Measurements from ENCODE around the gene CTNNA2. TPM values are rescaled to one million over a fixed set of nuclear protein-coding genes. Genes with fewer than 3 reads are reported as not detected.

CTNNA2 gene
- total RNA-seq, 5 donors from 2014 or later (not counting 1 experiment from before 2014, with no cell fraction given): not detected

DNA sequence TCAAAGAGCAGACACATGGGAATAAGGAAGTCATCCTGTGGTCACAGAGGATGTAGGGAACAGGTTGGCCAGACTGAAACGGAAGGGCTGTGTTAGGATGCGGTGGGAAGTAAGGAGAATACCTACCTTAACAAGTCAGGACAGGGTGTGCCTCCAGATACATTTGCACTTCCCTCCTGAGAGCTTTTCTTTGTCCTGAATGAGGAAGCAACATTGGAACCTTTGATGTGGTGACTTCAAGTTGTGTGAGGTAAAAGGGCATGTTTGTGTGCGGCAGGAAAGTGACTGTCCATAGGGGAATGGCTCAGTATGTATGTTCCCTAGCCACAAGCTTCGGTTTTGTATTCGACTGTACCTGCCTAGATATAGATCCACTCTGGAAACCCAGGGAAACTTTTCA lies 816.6 kb downstream of the CTNNA2 start:
- no peak overlapping the region for H3K4me3 ChIP-seq (ENCODE audit: control insufficient read depth in 1 of 2, extremely low read depth in 1 of 2, low read length in 1 of 2)
- H3K36me3 ChIP-seq (ENCODE audit: control insufficient read depth in 2 of 2, extremely low read depth in 1 of 2, insufficient read depth in 1 of 2, low read length in 1 of 2): no peaks in the 10 kb centered on the region
- no peaks in the 10 kb centered on the region for H3K4me1 ChIP-seq (ENCODE audit: control insufficient read depth in 1 of 2, extremely low read depth in 1 of 2, insufficient read depth in 2 of 2, low read length in 2 of 2)
- ChIA-PET CTCF (no interaction called here), POLR2A (no interaction called here)
- H3K9me3 ChIP-seq: no peaks in the 10 kb centered on the region
- no peak overlapping the region for H3K27ac ChIP-seq (ENCODE audit: low read length)
- Mint-ChIP-seq H3K27me3 (no peaks in the 10 kb centered on the region), H3K36me3 (no peaks in the 10 kb centered on the region), H3K4me3 (no peak overlapping the region), H3K9me3 (peaks cover 3 to 11% (median 7%) of the 10 kb centered on the region in 3 donors), H3K27ac (no peak overlapping the region), H3K4me1 (no peaks in the 10 kb centered on the region)
- 72% methylated on average over 2 of the region's 5 CpGs for WGBS (ENCODE audit: insufficient coverage)
- ATAC-seq (replicated peaks in 1 of 4) (no peak), DNase-seq (no peak)
- no peaks in the 10 kb centered on the region for H3K27me3 ChIP-seq (replicated peaks in 1 of 2; ENCODE audit: control insufficient read depth in 2 of 2, extremely low read depth in 1 of 2, insufficient read depth in 2 of 2, low read length in 1 of 2)

GRCh38 chr2:80330527-80331450 lies 817.9 kb downstream of the CTNNA2 start:
- H3K27me3 ChIP-seq (replicated peaks in 1 of 2; ENCODE audit: control insufficient read depth in 2 of 2, extremely low read depth in 1 of 2, insufficient read depth in 2 of 2, low read length in 1 of 2): no peaks in the 10 kb centered on the region
- Mint-ChIP-seq H3K4me3 (no peak overlapping the region), H3K27me3 (no peaks in the 10 kb centered on the region), H3K36me3 (no peaks in the 10 kb centered on the region), H3K9me3 (peaks cover 8 to 18% (median 13%) of the 10 kb centered on the region in 3 donors), H3K27ac (no peak overlapping the region), H3K4me1 (no peaks in the 10 kb centered on the region)
- H3K27ac ChIP-seq (ENCODE audit: low read length): no peak overlapping the region
- H3K9me3 ChIP-seq: no peaks in the 10 kb centered on the region
- H3K36me3 ChIP-seq (ENCODE audit: control insufficient read depth in 2 of 2, extremely low read depth in 1 of 2, insufficient read depth in 1 of 2, low read length in 1 of 2): no peaks in the 10 kb centered on the region
- H3K4me1 ChIP-seq (ENCODE audit: control insufficient read depth in 1 of 2, extremely low read depth in 1 of 2, insufficient read depth in 2 of 2, low read length in 2 of 2): no peaks in the 10 kb centered on the region
- H3K4me3 ChIP-seq (ENCODE audit: control insufficient read depth in 1 of 2, extremely low read depth in 1 of 2, low read length in 1 of 2): no peak overlapping the region
- ATAC-seq (replicated peaks in 1 of 4) (no peak), DNase-seq (no peak)
- POLR2A ChIA-PET: no interaction called here
- CTCF ChIA-PET: no interaction called here
- 87% methylated on average over 6 of the region's 14 CpGs for WGBS (ENCODE audit: insufficient coverage)

GRCh38 chr2:80333886-80334285 lies 821.0 kb downstream of the CTNNA2 start:
- H3K27me3 Mint-ChIP-seq: no peaks in the 10 kb centered on the region
- H3K4me1 Mint-ChIP-seq: no peaks in the 10 kb centered on the region
- peaks cover 12 to 26% (median 15%) of the 10 kb centered on the region in 3 donors for H3K9me3 Mint-ChIP-seq
- Histone ChIP-seq H3K4me1 (ENCODE audit: control insufficient read depth in 1 of 2, extremely low read depth in 1 of 2, insufficient read depth in 2 of 2, low read length in 2 of 2) (no peaks in the 10 kb centered on the region), H3K9me3 (no peaks in the 10 kb centered on the region), H3K27me3 (replicated peaks in 1 of 2; ENCODE audit: control insufficient read depth in 2 of 2, extremely low read depth in 1 of 2, insufficient read depth in 2 of 2, low read length in 1 of 2) (no peaks in the 10 kb centered on the region), H3K36me3 (ENCODE audit: control insufficient read depth in 2 of 2, extremely low read depth in 1 of 2, insufficient read depth in 1 of 2, low read length in 1 of 2) (no peaks in the 10 kb centered on the region), H3K27ac (ENCODE audit: low read length) (no peak overlapping the region), H3K4me3 (ENCODE audit: control insufficient read depth in 1 of 2, extremely low read depth in 1 of 2, low read length in 1 of 2) (no peak overlapping the region)
- POLR2A ChIA-PET: no interaction called here
- no peaks in the 10 kb centered on the region for H3K36me3 Mint-ChIP-seq
- DNase-seq (no peak), ATAC-seq (replicated peaks in 1 of 4) (no peak)
- H3K4me3 Mint-ChIP-seq: no peak overlapping the region
- H3K27ac Mint-ChIP-seq: no peak overlapping the region
- CTCF ChIA-PET: no interaction called here
- 88% methylated on average over 4 of the region's 5 CpGs for WGBS (ENCODE audit: insufficient coverage)

- ChIA-PET POLR2A (no interaction called here), CTCF (no interaction called here)
- no peak for ATAC-seq (replicated peaks in 1 of 4)
- Mint-ChIP-seq H3K27ac (no peak overlapping the region), H3K4me3 (no peak overlapping the region), H3K9me3 (peaks cover 12 to 22% (median 14%) of the 10 kb centered on the region in 3 donors), H3K4me1 (no peaks in the 10 kb centered on the region), H3K27me3 (no peaks in the 10 kb centered on the region), H3K36me3 (no peaks in the 10 kb centered on the region)
- H3K9me3 ChIP-seq: no peaks in the 10 kb centered on the region
- DNase-seq: no peak
- no peaks in the 10 kb centered on the region for H3K36me3 ChIP-seq (ENCODE audit: control insufficient read depth in 2 of 2, extremely low read depth in 1 of 2, insufficient read depth in 1 of 2, low read length in 1 of 2)
- no peaks in the 10 kb centered on the region for H3K4me1 ChIP-seq (ENCODE audit: control insufficient read depth in 1 of 2, extremely low read depth in 1 of 2, insufficient read depth in 2 of 2, low read length in 2 of 2)
- no peak overlapping the region for H3K4me3 ChIP-seq (ENCODE audit: control insufficient read depth in 1 of 2, extremely low read depth in 1 of 2, low read length in 1 of 2)
- H3K27ac ChIP-seq (ENCODE audit: low read length): no peak overlapping the region
- H3K27me3 ChIP-seq (replicated peaks in 1 of 2; ENCODE audit: control insufficient read depth in 2 of 2, extremely low read depth in 1 of 2, insufficient read depth in 2 of 2, low read length in 1 of 2): no peaks in the 10 kb centered on the region
- WGBS (ENCODE audit: insufficient coverage): no CpG with 5 or more reads among the region's 1 CpG
Measured at GRCh38 chr2:80335411-80335810, 822.6 kb downstream of the CTNNA2 start.

GRCh38 chr2:80338794-80339193 lies 825.9 kb downstream of the CTNNA2 start:
- no peak for DNase-seq
- POLR2A ChIA-PET: no interaction called here
- Mint-ChIP-seq H3K9me3 (peaks cover 9 to 19% (median 10%) of the 10 kb centered on the region in 3 donors), H3K36me3 (no peaks in the 10 kb centered on the region), H3K4me1 (no peaks in the 10 kb centered on the region), H3K27ac (no peak overlapping the region), H3K27me3 (no peaks in the 10 kb centered on the region), H3K4me3 (no peak overlapping the region)
- ATAC-seq (replicated peaks in 1 of 4): no peak
- WGBS (ENCODE audit: insufficient coverage): no CpG with 5 or more reads among the region's 2 CpGs
- no peaks in the 10 kb centered on the region for H3K9me3 ChIP-seq
- CTCF ChIA-PET: no interaction called here
- H3K36me3 ChIP-seq (ENCODE audit: control insufficient read depth in 2 of 2, extremely low read depth in 1 of 2, insufficient read depth in 1 of 2, low read length in 1 of 2): no peaks in the 10 kb centered on the region
- H3K4me3 ChIP-seq (ENCODE audit: control insufficient read depth in 1 of 2, extremely low read depth in 1 of 2, low read length in 1 of 2): no peak overlapping the region
- H3K4me1 ChIP-seq (ENCODE audit: control insufficient read depth in 1 of 2, extremely low read depth in 1 of 2, insufficient read depth in 2 of 2, low read length in 2 of 2): no peaks in the 10 kb centered on the region
- H3K27ac ChIP-seq (ENCODE audit: low read length): no peak overlapping the region
- H3K27me3 ChIP-seq (replicated peaks in 1 of 2; ENCODE audit: control insufficient read depth in 2 of 2, extremely low read depth in 1 of 2, insufficient read depth in 2 of 2, low read length in 1 of 2): no peaks in the 10 kb centered on the region

DNA sequence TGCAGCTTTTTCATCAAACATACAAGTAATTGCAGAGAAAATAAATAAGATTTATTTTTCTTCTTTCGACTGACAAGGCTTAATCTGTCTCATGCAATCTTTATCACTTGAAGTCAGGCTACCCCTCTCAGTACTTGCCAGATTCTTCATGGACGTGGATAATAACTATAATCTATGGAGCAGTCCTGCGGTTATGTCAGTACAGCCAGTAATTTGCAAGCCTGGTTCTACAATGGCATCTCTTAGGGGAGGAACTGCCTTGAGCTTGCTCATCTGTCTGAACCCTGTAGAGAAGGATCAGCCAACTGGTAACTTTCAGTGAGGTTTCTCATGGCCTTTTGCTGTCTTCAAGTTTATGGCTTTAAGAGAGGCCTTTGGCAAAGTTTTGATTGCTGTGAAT lies 827.2 kb downstream of the CTNNA2 start:
- Histone ChIP-seq H3K4me3 (ENCODE audit: control insufficient read depth in 1 of 2, extremely low read depth in 1 of 2, low read length in 1 of 2) (no peak overlapping the region), H3K4me1 (ENCODE audit: control insufficient read depth in 1 of 2, extremely low read depth in 1 of 2, insufficient read depth in 2 of 2, low read length in 2 of 2) (no peaks in the 10 kb centered on the region), H3K27ac (ENCODE audit: low read length) (no peak overlapping the region), H3K9me3 (no peaks in the 10 kb centered on the region), H3K27me3 (replicated peaks in 1 of 2; ENCODE audit: control insufficient read depth in 2 of 2, extremely low read depth in 1 of 2, insufficient read depth in 2 of 2, low read length in 1 of 2) (no peaks in the 10 kb centered on the region), H3K36me3 (ENCODE audit: control insufficient read depth in 2 of 2, extremely low read depth in 1 of 2, insufficient read depth in 1 of 2, low read length in 1 of 2) (no peaks in the 10 kb centered on the region)
- WGBS (ENCODE audit: insufficient coverage): 90% methylated on average over 1 of the region's 3 CpGs
- Mint-ChIP-seq H3K4me3 (no peak overlapping the region), H3K27me3 (no peaks in the 10 kb centered on the region), H3K36me3 (no peaks in the 10 kb centered on the region), H3K4me1 (no peaks in the 10 kb centered on the region), H3K9me3 (peaks cover 5 to 12% (median 10%) of the 10 kb centered on the region in 3 donors), H3K27ac (no peak overlapping the region)
- CTCF ChIA-PET: no interaction called here
- DNase-seq (no peak), ATAC-seq (replicated peaks in 1 of 4) (no peak)
- POLR2A ChIA-PET: no interaction called here
